ENCODE data around the gene EHD2.
"Not testable (repeated sequence)": the region's sequence is repeated elsewhere in the genome, so short reads cannot be mapped to it uniquely, and the experiment has no call there.

The EHD2 gene

DNA sequence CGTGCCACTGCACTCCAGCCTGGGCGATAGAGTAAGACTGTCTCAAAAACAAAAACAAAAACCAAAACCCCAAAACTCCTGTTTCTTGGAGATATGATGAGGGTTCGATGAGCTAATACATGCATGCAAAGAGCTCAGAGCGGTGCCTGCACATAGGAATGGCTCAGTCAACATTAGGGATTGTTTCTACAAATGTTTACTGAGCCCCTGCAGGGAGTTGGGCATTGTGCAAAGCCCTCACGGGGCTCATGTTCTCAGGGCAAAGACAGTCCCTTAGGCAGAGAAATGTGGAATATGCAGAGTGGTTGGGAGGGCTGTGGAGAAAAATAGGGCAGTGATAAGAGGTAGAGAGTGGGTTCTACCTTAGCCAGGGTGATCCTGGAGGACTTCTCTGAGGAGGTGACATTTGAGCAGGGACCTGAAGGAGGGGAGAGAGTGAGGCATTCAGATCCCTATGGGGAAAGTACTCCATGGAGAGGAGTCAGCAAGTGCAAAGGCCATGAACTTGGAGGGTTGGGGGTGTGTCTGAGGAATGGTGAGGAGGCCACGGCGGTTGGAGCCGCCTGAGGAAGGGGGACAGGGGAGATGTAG, 1.5 kb upstream of the EHD2 start:
- in situ Hi-C loops (cut with MboI; ENCODE audit: low sequenced_read_pairs): no loop called here

DNA sequence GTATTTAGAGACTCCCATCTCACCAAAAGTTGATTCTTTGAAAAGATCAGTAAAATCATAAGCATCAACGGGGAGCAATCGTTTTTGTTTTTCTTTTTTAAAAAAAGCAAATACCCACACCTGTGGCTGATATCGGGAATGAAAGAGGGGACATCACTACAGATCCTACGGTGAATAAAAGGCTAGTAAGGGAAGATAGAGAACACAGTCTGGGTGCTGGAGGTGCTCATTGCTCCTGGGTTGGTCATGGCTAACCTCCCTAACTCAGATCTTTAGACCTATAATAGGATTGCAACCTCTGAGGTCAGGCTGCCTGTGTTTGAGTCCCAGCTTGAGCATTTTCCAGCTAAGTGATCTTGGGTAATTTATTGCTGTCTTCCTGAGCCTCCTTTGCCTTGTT, 1.1 kb downstream of the EHD2 start:
- in situ Hi-C loops (cut with MboI; ENCODE audit: low sequenced_read_pairs): no loop called here

DNA sequence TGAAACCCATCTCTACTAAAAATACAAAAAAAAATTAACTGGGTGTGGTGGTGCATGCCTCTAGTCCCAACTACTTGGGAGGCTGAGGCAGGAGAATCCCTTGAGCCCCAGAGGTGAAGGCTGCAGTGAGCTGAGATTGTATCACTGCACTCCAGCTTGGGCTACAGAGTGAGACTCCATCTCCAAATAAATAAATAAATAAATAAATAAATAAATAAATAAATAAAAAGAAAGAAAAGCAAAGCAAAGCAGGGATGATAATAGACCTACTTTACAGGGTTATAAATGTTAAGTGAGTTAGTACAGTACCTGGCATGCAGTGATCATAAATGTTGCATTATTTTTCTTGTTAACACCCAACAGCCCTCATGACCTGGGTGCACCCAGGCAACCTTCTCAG, 1.6 kb downstream of the EHD2 start:
- in situ Hi-C loops (cut with MboI; ENCODE audit: low sequenced_read_pairs): not testable (repeated sequence)

DNA sequence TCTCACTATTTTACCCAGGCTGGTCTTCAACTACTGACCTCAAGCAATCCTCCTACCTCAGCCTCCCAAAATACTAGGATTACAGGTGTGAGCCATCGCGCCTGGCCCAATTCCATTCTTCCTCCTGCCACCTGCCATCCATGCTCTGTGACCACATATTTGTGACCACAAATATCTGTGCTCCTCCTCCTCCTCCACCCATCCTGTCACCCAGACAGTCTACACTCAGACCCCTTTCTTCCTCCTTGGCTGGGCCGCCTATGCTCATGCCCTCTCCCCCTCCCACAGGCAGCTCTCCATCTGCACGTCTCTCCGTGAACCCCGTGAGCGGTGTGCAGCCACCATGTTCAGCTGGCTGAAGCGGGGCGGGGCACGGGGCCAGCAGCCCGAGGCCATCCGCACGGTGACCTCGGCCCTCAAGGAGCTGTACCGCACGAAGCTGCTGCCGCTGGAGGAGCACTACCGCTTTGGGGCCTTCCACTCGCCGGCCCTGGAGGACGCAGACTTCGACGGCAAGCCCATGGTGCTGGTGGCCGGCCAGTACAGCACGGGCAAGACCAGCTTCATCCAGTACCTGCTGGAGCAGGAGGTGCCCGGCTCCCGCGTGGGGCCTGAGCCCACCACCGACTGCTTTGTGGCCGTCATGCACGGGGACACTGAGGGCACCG, 3.2 kb downstream of the EHD2 start:
- in situ Hi-C loops (cut with MboI; ENCODE audit: low sequenced_read_pairs): no loop called here

DNA sequence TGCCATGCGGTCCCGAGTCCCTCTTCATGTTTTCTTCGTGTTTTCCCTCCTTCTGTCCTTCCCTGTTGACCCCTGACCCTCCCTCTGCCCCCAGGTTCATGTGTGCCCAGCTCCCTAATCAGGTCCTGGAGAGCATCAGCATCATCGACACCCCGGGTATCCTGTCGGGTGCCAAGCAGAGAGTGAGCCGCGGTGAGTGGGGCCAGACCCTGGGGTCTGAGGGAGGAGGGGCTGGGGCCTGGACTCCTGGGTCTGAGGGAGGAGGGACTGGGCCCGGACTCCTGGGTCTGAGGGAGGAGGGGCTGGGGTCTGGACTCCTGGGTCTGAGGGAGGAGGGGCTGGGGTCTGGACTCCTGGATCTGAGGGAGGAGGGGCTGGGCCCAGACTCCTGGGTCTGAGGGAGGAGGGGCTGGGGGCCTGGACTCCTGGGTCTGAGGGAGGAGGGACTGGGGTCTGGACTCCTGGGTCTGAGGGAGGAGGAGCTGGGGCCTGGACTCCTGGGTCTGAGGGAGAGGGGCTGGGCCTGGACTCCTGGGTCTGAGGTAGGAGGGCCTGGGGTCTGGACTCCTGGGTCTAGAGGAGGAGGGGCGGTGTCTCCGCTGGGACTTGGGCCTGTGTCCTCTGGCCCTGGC, 5.3 kb downstream of the EHD2 start:
- in situ Hi-C loops (cut with MboI; ENCODE audit: low sequenced_read_pairs): not testable (repeated sequence)

DNA sequence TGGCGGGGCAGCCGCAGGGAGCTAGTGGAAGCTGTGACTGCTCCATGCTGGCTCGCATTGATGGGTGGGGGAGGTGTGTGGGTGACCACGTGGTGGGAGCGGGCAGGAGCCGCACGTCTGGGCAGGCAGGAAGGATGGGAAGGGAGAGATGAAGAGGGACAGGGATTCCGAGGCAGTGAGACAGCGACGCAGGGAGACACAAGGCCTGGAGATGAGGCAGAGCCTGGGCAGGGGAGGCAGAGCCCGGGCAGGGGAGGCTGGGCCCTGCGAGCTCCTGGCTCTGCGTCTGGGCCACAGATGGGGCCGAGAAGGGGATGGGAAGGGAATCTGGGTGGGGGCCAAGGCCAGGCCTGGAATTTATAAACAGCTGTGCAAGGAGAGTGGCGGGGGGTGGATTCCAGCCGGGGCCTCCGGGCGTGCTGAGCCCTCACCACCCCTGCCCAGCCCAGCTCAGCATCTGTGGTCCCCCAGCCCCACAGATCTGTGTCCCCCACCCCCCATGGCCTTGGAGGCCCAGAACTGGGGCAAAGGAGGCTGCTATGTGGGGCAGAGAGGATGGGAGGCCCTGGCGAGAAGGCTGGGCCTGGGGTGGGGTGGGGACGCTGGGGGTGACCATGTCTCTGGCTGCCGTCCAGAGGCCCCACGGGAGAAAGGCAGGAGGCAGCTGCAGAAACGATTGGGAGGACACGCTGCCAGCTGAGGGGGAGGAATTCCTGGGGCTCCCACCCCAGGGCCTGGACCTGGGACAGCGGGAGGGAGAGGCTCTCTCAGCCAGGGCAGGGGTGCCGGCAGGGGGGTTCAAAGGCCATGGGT, 6.0 kb downstream of the EHD2 start:
- in situ Hi-C loops (cut with MboI; ENCODE audit: low sequenced_read_pairs): no loop called here

DNA sequence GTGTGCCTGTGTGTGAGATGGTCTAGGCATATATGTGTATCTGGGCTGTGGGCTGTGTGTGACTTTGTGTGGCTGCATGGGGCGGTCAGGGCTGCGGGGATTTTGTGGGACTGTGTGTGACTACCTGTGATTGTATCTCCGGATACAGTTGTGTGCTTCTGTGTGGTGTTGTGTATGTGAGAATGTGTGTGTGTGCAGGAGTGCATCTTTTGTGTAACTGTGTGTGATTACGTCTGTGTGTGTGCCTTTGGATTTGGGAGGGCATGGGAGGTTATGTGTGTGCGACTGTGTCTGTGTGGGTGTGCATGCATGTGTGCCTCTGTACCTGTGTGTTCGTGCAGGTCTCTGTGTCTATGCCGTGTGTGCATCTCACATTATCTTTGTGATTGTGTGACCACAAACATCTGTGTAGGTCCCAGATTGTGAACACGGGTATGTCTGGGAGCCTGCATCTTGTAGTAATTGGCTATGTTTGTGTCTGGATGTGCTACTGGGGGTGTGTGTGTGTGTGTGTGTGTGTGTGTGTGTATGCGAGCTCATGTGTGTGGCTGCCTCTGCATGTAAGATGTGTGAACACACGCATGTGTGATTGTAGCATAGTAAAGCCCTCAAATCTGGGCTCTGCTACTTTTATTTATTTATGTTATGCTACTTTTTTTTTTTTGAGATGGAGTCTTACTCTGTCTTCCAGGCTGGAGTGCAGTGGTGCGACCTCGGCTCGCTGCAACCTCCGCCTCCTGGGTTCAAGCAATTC, 7.6 kb downstream of the EHD2 start:
- in situ Hi-C loops (cut with MboI; ENCODE audit: low sequenced_read_pairs): no loop called here

DNA sequence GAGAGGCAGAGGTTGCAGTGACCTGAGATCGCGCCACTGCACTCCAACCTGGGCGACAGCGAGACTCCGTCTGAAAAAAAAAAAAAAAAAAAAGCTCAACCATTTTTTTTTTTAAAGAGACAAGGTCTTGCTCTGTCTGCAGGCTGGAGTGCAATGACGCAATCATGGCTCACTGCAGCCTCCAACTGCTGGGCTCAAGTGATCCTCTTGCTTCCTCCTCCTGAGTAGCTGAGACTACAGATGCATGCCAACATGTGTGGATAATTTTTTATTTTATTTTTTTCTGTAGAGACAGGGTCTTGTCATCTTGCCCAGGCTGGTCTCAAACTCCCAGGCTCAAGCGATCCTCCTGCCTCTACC, 10.3 kb downstream of the EHD2 start:
- in situ Hi-C loops (cut with MboI; ENCODE audit: low sequenced_read_pairs): no loop called here

DNA sequence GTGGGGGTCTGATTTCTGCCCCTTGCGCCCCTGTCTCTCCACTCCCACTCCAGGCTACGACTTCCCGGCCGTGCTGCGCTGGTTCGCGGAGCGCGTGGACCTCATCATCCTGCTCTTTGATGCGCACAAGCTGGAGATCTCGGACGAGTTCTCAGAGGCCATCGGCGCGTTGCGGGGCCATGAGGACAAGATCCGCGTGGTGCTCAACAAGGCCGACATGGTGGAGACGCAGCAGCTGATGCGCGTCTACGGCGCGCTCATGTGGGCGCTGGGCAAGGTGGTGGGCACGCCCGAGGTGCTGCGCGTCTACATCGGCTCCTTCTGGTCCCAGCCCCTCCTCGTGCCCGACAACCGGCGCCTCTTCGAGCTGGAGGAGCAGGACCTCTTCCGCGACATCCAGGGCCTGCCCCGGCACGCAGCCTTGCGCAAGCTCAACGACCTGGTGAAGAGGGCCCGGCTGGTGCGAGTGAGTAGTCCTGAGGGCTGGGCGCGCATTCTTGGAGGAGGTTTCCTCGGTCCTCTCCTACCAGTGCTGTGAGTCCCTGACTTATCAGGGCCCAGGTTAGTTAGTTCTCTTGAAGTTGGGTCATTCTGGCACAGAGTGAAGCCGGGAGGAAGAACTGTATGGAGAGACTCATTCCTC, 12.7 kb downstream of the EHD2 start:
- in situ Hi-C loops (cut with MboI; ENCODE audit: low sequenced_read_pairs): no loop called here

DNA sequence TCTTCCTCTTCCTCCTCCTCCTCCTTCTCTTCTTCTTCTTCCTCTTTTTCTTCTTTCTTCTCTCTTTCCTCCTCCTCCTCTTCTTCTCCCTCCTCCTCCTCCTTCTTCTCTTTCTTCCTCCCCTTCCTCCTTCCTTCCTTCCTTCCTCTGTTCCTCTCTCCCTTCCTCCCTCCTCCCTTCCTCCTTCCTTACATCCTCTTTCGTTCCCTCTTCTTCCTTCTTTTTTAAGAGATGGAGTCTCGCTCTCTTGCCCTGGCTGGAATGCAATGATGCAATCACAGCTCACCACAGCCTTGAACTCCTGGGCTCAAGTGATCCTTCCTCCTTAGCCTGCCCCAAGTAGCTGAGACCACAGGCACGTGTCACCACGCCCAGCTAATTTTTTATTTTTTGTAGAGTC, 13.2 kb downstream of the EHD2 start:
- in situ Hi-C loops (cut with MboI; ENCODE audit: low sequenced_read_pairs): no loop called here

DNA sequence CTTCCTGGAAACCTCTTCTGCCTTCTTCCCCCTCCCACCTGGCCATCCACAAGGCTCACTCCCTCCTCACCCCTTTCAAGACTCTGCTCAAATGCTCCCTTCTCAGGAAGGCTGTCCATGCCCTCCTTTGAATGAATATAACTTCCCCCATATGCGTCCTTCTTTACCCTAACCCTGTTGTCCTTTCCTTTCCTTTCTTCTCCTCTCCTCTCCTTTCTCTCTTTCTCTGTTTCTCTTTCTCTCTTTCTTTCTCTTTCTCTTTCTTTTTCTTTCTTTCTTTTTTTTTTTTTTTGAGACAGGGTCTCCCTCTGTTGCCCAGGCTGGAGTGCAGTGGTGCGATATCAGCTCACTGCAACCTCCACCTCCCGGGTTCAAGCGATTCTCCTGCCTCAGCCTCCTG, 15.1 kb downstream of the EHD2 start:
- in situ Hi-C loops (cut with MboI; ENCODE audit: low sequenced_read_pairs): not testable (repeated sequence)

DNA sequence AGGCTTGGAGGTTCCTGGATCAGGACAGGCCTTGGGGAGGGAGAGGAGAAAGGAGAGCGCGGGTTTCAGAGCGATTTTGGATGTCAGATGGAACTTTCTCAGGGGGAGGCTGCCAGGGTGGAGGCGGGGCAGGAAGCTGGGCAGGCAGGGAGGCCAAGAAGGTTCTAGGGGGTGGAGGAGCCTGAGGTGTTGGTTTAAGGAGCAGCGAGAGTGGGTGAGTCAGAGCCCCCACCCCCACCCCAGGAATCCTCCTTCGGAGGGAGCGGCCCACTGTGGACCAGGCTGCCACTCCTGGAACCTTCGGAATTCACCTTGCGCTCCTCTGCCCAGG, 16.2 kb downstream of the EHD2 start:
- in situ Hi-C loops (cut with MboI; ENCODE audit: low sequenced_read_pairs): no loop called here

DNA sequence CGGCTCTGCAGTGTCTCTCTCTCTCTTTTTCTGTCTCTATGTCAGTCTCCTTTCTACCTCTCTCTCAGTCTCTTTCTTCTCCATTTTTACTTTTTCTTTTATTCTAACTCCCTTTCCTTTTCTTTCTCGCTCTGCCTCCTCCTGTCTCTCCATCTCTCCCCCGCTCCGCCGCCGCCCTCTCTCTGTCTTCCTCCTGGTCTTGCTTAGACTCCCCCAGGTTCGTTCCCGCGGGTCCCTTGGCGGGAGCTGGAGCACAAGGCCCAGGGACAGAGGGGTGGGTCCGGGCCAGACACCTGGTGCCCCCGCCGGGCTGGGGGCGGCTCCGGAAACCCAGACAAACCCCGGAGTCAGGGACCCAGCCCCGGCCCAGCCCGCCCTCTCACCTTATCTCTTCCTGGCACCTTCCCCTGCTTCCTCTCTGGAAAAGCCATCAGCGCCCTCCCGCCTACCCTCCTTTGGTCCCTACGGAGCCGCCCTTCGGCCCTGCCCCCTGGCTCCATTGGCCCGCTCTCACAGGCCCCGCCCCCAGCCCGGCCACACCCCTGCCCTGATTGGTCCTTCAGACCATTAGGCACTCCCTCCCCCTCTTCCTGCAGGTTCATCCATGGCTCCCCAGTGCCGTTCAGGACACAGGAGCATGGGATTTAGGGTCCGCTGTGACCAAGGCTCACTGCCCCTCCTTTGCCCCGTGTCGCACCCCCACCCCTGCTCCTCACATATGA, 16.7 kb downstream of the EHD2 start:
- in situ Hi-C loops (cut with MboI; ENCODE audit: low sequenced_read_pairs): no loop called here

DNA sequence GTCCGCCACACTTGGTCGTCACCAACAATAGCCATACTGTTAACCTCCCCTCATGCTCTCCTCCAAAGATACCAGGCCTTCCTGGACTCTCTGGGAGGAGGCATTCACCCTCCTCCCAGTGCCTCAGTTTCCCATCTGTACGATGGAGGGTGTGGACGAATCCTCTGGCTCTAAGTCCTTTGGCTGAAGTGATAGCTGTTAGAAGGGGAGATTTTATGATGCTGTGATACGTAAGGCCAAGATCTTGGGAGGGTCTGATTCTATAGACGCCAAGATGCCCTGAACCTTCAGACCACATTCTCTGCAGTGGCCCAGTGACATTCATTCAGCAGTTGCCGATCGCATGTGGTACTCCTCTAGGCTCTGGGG, 17.3 kb downstream of the EHD2 start:
- in situ Hi-C loops (cut with MboI; ENCODE audit: low sequenced_read_pairs): no loop called here

DNA sequence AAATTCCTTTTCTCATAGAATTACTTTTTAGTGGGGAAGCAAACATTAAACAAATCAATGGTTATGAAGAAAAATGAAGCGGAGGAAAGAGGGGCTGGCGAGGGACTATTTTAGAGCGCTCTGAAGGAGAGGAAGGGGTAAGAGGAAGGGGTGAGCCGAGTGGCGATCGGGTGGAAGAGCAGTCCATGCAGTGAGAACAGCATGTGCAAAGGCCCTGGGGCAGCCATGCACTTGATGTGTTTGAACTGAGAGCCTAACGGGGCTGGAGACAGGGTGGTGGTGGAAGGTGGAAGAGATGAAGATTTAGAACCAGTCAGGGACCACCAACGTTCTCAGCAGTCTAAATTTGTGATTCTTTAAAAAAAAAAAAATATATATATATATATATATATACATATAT, 17.7 kb downstream of the EHD2 start:
- in situ Hi-C loops (cut with MboI; ENCODE audit: low sequenced_read_pairs): no loop called here

DNA sequence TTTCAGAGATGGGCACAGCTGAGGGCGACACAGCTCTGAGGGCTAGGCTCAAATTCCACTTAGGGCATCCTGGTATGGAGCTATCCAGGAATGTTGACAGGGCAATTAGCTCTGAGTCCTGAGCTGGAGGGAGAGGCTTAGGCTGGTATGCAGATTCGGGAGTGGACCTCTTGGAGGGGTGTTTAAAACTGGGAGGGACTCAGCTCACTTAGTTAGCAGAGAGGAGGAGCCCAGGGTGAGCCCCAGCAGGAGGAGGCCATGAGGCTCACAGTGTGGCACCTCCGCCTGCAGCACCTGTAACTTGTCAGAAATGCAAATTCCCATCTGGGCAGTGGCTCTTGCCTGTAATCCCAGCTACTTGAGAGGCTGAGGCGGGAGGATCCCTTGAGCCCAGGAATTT, 21.9 kb downstream of the EHD2 start:
- in situ Hi-C loops (cut with MboI; ENCODE audit: low sequenced_read_pairs): no loop called here

DNA sequence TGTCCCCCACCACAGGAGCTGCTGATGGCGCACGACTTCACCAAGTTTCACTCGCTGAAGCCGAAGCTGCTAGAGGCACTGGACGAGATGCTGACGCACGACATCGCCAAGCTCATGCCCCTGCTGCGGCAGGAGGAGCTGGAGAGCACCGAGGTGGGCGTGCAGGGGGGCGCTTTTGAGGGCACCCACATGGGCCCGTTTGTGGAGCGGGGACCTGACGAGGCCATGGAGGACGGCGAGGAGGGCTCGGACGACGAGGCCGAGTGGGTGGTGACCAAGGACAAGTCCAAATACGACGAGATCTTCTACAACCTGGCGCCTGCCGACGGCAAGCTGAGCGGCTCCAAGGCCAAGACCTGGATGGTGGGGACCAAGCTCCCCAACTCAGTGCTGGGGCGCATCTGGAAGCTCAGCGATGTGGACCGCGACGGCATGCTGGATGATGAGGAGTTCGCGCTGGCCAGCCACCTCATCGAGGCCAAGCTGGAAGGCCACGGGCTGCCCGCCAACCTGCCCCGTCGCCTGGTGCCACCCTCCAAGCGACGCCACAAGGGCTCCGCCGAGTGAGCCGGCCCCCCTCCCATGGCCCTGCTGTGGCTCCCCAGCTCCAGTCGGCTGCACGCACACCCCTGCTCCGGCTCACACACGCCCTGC, 27.8 kb downstream of the EHD2 start:
- in situ Hi-C loops (cut with MboI; ENCODE audit: low sequenced_read_pairs): no loop called here

DNA sequence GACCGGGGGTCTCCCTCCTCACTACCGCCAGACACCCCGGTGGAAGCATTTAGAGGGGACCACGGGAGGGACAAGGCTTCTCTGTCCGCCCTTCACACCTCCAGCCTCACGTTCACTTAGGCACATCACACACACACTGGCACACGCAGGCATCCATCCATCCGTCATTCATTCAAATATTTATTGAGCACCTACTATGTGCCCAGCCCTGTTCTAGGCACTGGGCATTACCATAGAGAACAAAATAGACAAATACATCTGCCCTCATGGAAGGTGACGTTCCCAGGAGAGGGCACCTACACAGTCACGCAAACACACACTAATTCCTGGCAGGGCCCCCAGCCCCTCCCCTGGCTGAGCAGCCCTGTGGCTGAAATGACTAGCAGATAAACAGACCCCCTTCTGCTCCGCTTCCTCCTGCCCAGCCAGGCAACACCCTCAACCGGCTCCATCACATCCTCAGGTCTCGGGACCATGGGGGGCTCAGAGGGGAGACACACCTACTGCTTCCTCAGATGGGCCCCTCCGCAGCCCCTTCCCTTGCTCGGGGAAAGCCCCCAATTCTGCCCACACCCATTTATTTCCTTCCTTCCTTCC, 28.4 kb downstream of the EHD2 start:
- in situ Hi-C loops (cut with MboI; ENCODE audit: low sequenced_read_pairs): no loop called here

DNA sequence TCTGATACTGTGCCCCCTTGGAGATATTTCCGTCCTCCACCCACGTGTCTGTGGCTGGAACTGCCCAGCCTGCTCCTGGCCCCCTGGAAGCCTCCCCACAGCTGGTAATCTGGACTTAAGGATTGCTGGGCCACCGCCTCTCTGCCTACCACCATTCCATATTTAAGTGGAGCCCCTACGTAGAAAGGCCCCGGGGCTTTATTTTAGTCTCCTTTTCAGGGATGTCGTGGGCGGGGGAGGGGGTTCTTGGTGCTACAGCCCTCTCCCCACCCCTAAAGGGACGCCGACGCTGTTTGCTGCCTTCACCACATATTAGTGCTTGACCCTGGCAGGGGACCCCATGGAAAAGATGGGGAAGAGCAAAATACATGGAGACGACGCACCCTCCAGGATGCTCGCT, 29.4 kb downstream of the EHD2 start:
- in situ Hi-C loops (cut with MboI; ENCODE audit: low sequenced_read_pairs): no loop called here

All from hTERT RPE-1 (cell line).